ENCODE data around the gene TMEM260.
"Not testable (repeated sequence)": the region's sequence is repeated elsewhere in the genome, so short reads cannot be mapped to it uniquely, and the experiment has no call there.

TMEM260 gene

GRCh38 chr14:56686416-56686815, 106.8 kb downstream of the TMEM260 start:
- no peak for DNase-seq

DNA sequence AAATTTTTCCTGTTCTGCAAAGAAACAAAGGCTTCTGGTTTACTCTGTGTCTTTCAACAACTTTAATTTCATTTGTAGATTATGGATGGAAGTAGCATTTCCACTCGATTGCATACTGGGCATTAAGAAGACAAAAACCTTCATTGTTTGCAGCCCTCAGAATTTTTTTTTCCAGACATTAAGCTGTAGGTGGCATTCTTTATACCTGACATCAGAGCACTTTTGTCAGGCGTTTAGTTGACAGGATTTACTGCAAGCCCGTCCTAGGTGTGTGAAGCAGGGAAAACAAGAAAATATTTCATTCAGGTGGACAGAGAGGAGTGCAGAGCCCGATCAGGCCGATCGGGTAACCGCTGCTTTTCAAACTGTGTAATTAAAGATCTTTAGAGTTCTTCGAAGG, 107.5 kb downstream of the TMEM260 start:
- DNase-seq: no peak

- DNase-seq: no peak
Observed at GRCh38 chr14:56694609-56695008, 115.0 kb downstream of the TMEM260 start.

- not testable (repeated sequence) for DNase-seq
Observed at GRCh38 chr14:56695216-56695615, 115.6 kb downstream of the TMEM260 start.
